Duodenal mucosa (tissue), 2 donors: ENCODE results near the gene ANP32E.
"Not testable (repeated sequence)": the region's sequence is repeated elsewhere in the genome, so short reads cannot be mapped to it uniquely, and the experiment has no call there.

ENCODE experiments used
- H3K27ac ChIP-seq: one replicate; pipeline ENCODE4 v1.7.0; 2013; ENCODE audit warnings: low read depth, low read length
- H3K27me3 ChIP-seq, 2 donors: one replicate each; pipeline ENCODE4 v1.7.0; 2013; ENCODE audit warnings: low read length in 2 of 2, control low read depth in 1 of 2; ENCODE audit not compliant: insufficient read depth in 2 of 2, control insufficient read depth in 1 of 2
- H3K36me3 ChIP-seq, 2 donors: one replicate each; pipeline ENCODE4 v1.7.0; 2013; ENCODE audit warnings: low read length in 2 of 2, control low read depth in 1 of 2; ENCODE audit not compliant: insufficient read depth in 2 of 2, control insufficient read depth in 1 of 2
- H3K4me1 ChIP-seq, 2 donors: one replicate each; pipeline ENCODE4 v1.7.0; 2013; ENCODE audit warnings: low read length in 2 of 2, control low read depth in 1 of 2; ENCODE audit not compliant: insufficient read depth in 2 of 2, control insufficient read depth in 1 of 2
- H3K4me3 ChIP-seq, 2 donors: one replicate each; pipeline ENCODE4 v1.7.0; 2013; ENCODE audit warnings: low read length in 2 of 2, low read depth in 1 of 2
- H3K9ac ChIP-seq, 2 donors: one replicate each; pipeline ENCODE4 v1.7.0; 2013; ENCODE audit warnings: low read length in 2 of 2, low read depth in 1 of 2
- H3K9me3 ChIP-seq, 2 donors: one replicate each; pipeline ENCODE4 v1.7.0; 2013; ENCODE audit warnings: low read length in 2 of 2, control low read depth in 1 of 2; ENCODE audit not compliant: control insufficient read depth in 1 of 2

ANP32E gene

DNA sequence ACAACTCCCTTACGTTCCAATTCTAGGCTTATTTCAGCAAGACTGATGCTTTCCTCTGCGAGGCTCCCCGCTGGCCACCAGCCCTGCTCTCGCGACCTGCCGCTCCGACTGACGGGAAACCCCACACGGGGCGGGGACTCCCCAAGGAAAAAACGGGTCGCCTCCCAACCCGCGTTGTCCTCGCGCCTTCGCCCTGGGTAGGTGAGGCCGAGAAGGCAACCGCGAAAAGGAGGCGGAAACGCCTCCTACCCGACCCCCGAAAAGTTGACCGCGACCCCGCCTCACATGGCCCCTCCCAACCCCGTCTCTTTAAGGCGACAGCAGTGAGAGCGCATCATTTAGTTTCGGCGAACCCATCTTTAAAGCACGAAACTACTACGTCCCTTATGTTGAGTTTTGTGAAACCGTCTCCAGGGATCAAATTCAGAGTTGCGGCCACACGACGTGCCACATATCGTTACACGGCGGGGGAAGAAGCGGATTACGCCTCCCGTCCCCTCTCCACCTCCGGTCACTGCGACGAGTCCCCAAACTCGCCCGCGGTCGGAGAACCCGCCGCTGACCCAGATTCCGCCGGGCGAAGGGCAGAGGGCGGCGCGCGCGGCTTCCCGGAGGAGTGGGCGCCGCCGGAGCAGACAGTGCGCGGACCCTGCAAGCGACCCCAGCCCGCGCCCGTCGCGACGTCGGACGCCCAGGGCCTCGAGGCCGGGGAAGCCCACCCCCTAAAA, 1.2 kb downstream of the ANP32E start:
- peak overlapping the region; percentile 83 to 99 for H3K4me3 ChIP-seq
- no peaks in the 10 kb centered on the region for H3K27me3 ChIP-seq
- H3K27ac ChIP-seq, result peak overlapping the region; percentile 95

DNA sequence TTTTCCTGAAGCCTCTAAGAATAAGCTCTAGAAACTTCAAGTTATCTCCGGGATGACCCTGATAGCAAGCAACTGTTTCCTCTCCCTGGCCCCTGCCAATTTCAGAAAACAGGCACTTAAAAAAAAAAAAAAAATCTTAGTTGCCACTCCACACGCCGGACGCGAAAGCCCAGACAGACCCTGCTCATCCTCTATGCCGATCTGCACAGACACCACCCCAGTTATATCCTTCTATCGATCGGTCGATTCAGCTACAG, 1.7 kb downstream of the ANP32E start:
- H3K9ac ChIP-seq, result peak overlapping the region; percentile 91
- H3K4me3 ChIP-seq, result peak overlapping the region; percentile 83 to 99
- H3K27me3 ChIP-seq, result no peaks in the 10 kb centered on the region
- no peaks in the 10 kb centered on the region for H3K36me3 ChIP-seq
- H3K9me3 ChIP-seq, result no peaks in the 10 kb centered on the region
- H3K4me1 ChIP-seq, result peaks cover 5 to 12% of the 10 kb centered on the region in 2 donors
- H3K27ac ChIP-seq, result peak overlapping the region; percentile 95

More for the DNA sequence above, 1.2 kb downstream of the ANP32E start:
- Histone ChIP-seq H3K9me3 (no peaks in the 10 kb centered on the region), H3K36me3 (no peaks in the 10 kb centered on the region), H3K4me1 (peaks cover 5 to 12% of the 10 kb centered on the region in 2 donors), H3K9ac (peak overlapping the region; percentile 91)

DNA sequence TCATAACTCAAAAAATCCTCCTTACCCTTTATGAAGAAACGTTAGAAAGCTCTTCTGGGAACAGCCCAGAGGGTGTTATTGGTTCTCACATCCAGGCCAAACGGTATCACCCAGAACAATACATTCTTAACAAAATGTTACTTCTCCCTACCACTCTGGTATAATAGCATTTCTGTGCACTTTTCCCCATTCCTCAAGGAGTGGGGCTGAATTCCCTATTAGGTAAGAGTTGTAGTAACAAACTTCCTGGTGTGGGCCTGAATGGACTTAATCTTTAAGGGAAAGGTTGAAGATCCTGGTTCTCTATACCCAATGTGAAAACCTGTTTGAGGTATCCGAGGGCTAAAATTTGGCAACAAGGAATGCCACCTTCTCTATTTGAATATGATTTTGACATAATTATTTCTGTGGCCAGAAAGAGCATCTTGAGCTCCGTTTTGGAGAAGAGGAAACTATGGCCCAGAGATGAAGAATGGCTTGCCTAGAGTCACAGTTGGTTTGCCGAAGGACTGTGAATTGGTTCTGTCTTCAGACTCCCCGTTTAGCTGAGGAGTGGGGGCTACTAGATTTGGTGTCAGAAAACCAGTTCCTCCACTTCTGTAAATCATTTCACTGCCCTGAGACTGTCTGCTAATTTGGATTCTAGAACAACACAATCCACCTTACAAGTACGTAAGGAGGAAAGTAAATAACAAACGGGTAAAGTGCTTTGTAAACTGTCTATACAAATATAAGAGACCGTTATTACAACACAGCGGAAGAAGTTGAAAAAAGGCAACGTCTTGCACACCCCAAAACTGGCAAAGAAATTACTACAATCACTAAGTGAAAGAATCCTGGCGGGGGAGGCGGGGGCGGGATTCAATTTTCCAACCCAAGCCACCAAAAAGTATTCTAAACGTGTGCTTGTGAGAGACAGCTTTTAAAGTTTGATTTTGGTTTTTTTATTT, 2.3 kb downstream of the ANP32E start:
- Histone ChIP-seq H3K9ac (peak overlapping the region; percentile 21 to 39), H3K4me1 (peaks cover 5 to 12% of the 10 kb centered on the region in 2 donors), H3K4me3 (peak overlapping the region; percentile 83 to 99), H3K27me3 (no peaks in the 10 kb centered on the region), H3K27ac (peak overlapping the region; percentile 7), H3K9me3 (no peaks in the 10 kb centered on the region), H3K36me3 (no peaks in the 10 kb centered on the region)

DNA sequence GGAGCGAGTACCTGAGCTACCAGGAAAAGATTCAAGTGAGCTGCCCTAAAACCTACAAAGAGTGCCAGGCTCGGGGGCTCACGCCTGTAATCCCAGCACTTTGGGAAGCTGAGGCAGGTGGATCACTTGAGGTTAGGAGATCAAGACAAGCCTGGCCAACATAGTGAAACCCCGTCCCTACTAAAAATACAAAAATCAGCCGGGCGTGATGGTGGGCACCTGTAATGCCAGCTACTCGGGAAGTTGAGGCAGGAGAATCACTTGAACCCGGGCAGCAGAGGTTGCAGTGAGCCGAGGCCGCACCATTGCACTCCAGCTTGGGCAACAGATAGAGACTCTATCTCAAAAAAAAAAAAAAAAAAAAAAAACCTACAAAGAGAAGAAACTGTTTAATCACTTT, 3.0 kb downstream of the ANP32E start:
- not testable (repeated sequence) for H3K9ac ChIP-seq, H3K4me3 ChIP-seq, H3K9me3 ChIP-seq

DNA sequence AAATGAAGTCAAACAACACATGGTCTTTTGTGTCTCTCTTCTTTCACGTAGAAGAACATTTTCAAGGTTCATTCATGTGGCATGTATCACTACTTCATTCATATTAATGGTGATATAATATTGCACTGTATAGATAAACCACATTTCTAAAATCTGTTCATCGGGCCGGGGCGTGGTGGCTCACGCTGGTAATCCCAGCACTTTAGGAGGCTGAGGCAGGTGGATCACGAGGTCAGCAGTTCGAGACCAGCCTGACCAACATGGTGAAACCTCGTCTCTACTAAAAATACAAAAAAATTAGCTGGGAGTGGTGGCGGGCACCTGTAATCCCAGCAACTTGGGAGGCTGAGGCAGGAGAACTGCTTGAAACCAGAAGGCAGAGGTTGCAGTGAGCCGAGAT, 7.7 kb downstream of the ANP32E start:
- H3K27ac ChIP-seq, H3K4me3 ChIP-seq, H3K4me1 ChIP-seq, H3K27me3 ChIP-seq, H3K9me3 ChIP-seq, H3K9ac ChIP-seq: not testable (repeated sequence)
- H3K36me3 ChIP-seq, result peaks cover 6 to 36% of the 10 kb centered on the region in 2 donors

More for the DNA sequence above, 3.0 kb downstream of the ANP32E start:
- H3K36me3 ChIP-seq, H3K27ac ChIP-seq, H3K27me3 ChIP-seq: not testable (repeated sequence)
- H3K4me1 ChIP-seq, result peaks cover 5 to 12% of the 10 kb centered on the region in 2 donors

DNA sequence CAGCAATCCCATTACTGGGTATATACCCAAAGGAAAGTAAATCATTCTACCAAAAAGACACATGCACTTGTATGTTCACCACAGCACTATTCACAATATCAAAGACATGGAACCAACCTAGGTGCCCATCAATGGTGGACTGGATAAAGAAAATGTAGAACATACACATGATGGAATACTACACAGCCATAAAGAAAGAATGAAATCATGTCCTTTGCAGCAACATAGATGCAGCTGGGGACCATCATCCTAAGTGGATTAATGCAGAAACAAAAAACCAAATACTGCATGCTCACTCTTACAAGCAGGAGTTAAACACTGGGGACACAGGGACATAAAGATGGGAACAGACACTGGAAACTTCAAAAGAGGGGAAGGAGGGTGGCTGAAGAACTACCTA, 8.7 kb downstream of the ANP32E start:
- Histone ChIP-seq H3K36me3 (peaks cover 6 to 36% of the 10 kb centered on the region in 2 donors), H3K27me3 (no peaks in the 10 kb centered on the region), H3K4me3 (no peak overlapping the region), H3K9ac (no peak overlapping the region), H3K27ac (no peak overlapping the region), H3K4me1 (no peaks in the 10 kb centered on the region), H3K9me3 (no peaks in the 10 kb centered on the region)

DNA sequence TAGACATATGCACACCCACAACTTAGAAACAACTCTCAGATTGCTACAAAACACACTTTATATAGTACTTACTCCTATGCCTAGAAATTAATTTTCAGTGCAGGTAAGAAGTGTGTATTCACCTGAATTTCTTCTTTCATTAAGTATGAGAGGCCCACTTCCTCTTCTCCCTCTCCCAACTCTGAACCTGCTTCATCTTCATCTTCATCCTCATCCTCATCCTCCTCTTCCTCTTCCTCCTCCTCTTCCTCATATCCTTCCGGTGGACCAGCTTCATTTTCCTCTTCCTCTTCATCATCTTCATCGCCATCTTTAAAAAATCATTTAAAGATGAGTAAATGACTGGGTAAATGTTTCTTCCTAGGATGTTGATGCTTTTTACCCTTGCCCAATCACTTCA, 9.4 kb downstream of the ANP32E start:
- no peaks in the 10 kb centered on the region for H3K9me3 ChIP-seq
- no peaks in the 10 kb centered on the region for H3K4me1 ChIP-seq
- H3K9ac ChIP-seq, result no peak overlapping the region
- peaks cover 6 to 36% of the 10 kb centered on the region in 2 donors for H3K36me3 ChIP-seq
- H3K4me3 ChIP-seq, result no peak overlapping the region
- no peaks in the 10 kb centered on the region for H3K27me3 ChIP-seq
- no peak overlapping the region for H3K27ac ChIP-seq

DNA sequence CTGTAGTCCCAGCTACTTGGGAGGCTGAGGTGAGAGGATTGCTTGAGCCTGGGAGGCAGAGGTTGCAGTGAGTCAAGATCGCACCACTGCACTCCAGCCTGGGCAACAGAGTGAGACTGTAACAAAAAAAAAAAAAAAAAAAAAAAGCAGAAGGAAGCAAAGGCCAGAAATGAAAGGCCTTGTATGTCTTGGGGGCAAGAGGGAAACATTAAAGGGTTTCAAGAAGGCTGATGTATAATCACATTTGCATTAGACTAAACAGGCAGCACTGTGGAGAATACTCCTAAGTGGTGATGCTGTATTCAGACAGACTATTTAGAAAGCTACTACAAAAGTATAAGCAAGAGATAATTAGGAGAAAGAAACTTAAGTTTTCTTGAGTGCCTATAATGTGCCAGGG, 10.4 kb downstream of the ANP32E start:
- no peaks in the 10 kb centered on the region for H3K4me1 ChIP-seq
- H3K9me3 ChIP-seq, result no peaks in the 10 kb centered on the region
- H3K27ac ChIP-seq, result no peak overlapping the region
- H3K9ac ChIP-seq, result no peak overlapping the region
- H3K27me3 ChIP-seq, result no peaks in the 10 kb centered on the region
- H3K36me3 ChIP-seq, result peaks cover 6 to 38% of the 10 kb centered on the region in 2 donors
- H3K4me3 ChIP-seq, result no peak overlapping the region

DNA sequence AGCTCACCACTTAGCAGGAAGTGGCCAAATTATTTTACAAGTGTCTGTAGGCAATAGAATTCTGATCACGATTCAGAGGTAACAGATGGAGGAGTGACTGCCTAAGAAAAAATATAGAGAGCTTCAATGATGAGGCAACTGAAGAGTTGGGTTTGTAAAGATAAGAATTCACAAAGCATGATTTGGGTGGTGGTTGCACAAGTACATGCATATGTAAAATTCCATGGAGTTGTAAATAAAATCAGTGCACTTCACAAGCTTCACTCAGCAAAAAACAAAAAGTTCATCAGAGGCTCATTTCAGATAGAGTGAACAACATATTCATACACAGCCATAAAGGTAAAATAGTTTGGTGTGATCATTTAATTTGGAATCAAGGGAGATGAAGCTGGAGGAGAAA, 10.9 kb downstream of the ANP32E start:
- Histone ChIP-seq H3K27me3 (no peaks in the 10 kb centered on the region), H3K27ac (no peak overlapping the region), H3K36me3 (peaks cover 6 to 43% of the 10 kb centered on the region in 2 donors), H3K9ac (no peak overlapping the region), H3K4me3 (no peak overlapping the region), H3K4me1 (no peaks in the 10 kb centered on the region), H3K9me3 (no peaks in the 10 kb centered on the region)

DNA sequence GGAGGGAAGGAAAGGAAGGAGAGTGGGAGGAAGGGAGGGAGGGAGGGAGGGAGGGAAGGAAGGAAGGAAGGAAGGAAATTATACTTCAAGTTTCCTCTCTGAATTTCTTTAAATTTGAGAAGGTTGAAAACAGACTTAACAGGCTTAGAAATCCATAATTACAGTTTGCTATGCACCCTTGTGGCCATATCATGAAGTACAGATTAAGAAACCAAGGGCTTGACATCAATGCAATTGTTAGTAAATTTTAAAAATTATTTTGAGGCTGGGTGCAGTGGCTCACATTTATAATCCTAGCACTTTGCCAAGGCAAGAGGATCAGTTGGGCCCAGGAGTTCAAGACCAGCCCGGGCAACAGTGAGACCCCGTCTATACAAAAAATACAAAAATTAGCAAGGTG, 14.4 kb downstream of the ANP32E start:
- Histone ChIP-seq H3K27me3 (no peaks in the 10 kb centered on the region), H3K9me3 (no peaks in the 10 kb centered on the region), H3K4me3 (no peak overlapping the region), H3K27ac (no peak overlapping the region), H3K36me3 (peaks cover 3 to 31% of the 10 kb centered on the region in 2 donors), H3K9ac (no peak overlapping the region), H3K4me1 (no peaks in the 10 kb centered on the region)
